Panc1 (cell line): ENCODE measurements around the gene ZFP92. TPM values are rescaled to one million over a fixed set of nuclear protein-coding genes. Genes with fewer than 3 reads are reported as not detected.

Experiments
- ATAC-seq: fragments of 200-7000 bp; cut with Tn5 transposase; 2 replicates; pipeline ENCODE4 v1.9.1; 2020; ENCODE audit warnings: mild to moderate bottlenecking, moderate library complexity
- BruUV-seq: library from RNA; stranded (reverse); fragments of 400-500 nt; replicated peaks from 2 replicates; lab custom pipeline; 2021; lab: Mats Ljungman, UMichigan
- CTCF ChIA-PET: fragments of 300-600 bp; sonication (Branson Sonifier 250); formaldehyde crosslinking; loops from one replicate; lab custom pipeline; 2022; ENCODE audit warnings: antibody characterized with exemption; lab: Charles Lee
- POLR2A ChIA-PET: fragments of 300-600 bp; sonication (Branson Sonifier 250); formaldehyde crosslinking; loops from one replicate; lab custom pipeline; 2022; ENCODE audit warnings: antibody characterized with exemption; lab: Charles Lee
- DNase-seq: peaks from one replicate; pipeline ENCODE4 v3.0.0-alpha.2; 2010; ENCODE audit warnings: low read depth, low spot score
- H3K27ac ChIP-seq: 2 replicates; pipeline ENCODE4 v1.5.1; 2011; ENCODE audit warnings: mild to moderate bottlenecking, low read length, inconsistent platforms
- H3K27me3 ChIP-seq: fragments of 200-500 bp; sonication (Bioruptor generic); 2 replicates; pipeline ENCODE4 v1.6.0; 2014; ENCODE audit warnings: low read length, inconsistent platforms; ENCODE audit not compliant: control insufficient read depth, insufficient read depth
- H3K36me3 ChIP-seq: fragments of 200-500 bp; sonication (Bioruptor generic); 2 replicates; pipeline ENCODE4 v1.5.1; 2014; ENCODE audit warnings: inconsistent platforms, mild to moderate bottlenecking, low read length, moderate library complexity; ENCODE audit not compliant: control insufficient read depth, insufficient read depth
- H3K4me1 ChIP-seq: 2 replicates; pipeline ENCODE4 v1.5.1; 2011; ENCODE audit warnings: inconsistent platforms, mild to moderate bottlenecking, low read length, moderate library complexity; ENCODE audit not compliant: control insufficient read depth, insufficient read depth
- H3K4me3 ChIP-seq, 2 experiments: 2 replicates each; pipeline ENCODE4 v1.5.1; 2011 to 2012; ENCODE audit warnings: low read depth in 2 of 2, low read length in 2 of 2, mild to moderate bottlenecking in 2 of 2, inconsistent platforms in 1 of 2, moderate library complexity in 1 of 2
- H3K9me3 ChIP-seq: fragments of 200-500 bp; sonication (Bioruptor generic); 2 replicates; pipeline ENCODE4 v1.5.1; 2014; ENCODE audit warnings: low read depth, mild to moderate bottlenecking, inconsistent platforms, low read length, moderate library complexity; ENCODE audit not compliant: control insufficient read depth, insufficient read depth
- CTCF ChIP-seq: fragments of 450-650 bp; IDR thresholded peaks from 2 replicates; pipeline ENCODE4 v1.5.1; 2017; ENCODE audit warnings: mild to moderate bottlenecking
- POLR2AphosphoS5 ChIP-seq: IDR thresholded peaks from 2 replicates; pipeline ENCODE4 v1.6.1; 2012; ENCODE audit warnings: mild to moderate bottlenecking, low read depth, low read length, moderate library complexity
- REST ChIP-seq, 2 experiments: IDR thresholded peaks; 2 replicates each; pipeline ENCODE4 v1.6.1; 2011 to 2012; ENCODE audit warnings: low read depth in 2 of 2, control low read depth in 1 of 2, low read length in 1 of 2, mild to moderate bottlenecking in 1 of 2, moderate library complexity in 1 of 2; ENCODE audit not compliant: insufficient read depth in 1 of 2
- SIN3A ChIP-seq: IDR thresholded peaks from 2 replicates; pipeline ENCODE4 v1.6.1; 2012; ENCODE audit warnings: low read depth, mild to moderate bottlenecking, low read length, moderate library complexity, borderline replicate concordance; ENCODE audit not compliant: insufficient read depth
- TCF7L2 ChIP-seq: IDR thresholded peaks from 2 replicates; pipeline ENCODE4 v1.6.1; 2011; ENCODE audit warnings: mild to moderate bottlenecking, low read depth, low read length, inconsistent platforms
- in situ Hi-C: cut with HindIII; loops from 2 replicates; pipeline ENCODE4 v1.10.0; 2016; ENCODE audit warnings: low sequenced_read_pairs, low pct_unique_long_range_greater_than_20kb
- intact Hi-C: fragments of 100-400 bp; cut with micrococcal nuclease; formaldehyde crosslinking; loops from one replicate; pipeline ENCODE4 v1.10.0; 2022; ENCODE audit not compliant: unreplicated experiment
- total RNA-seq: library from RNA; stranded (reverse); gene quantifications from one replicate; pipeline ENCODE4 v1.2.1, GENCODE V29; 2021; ENCODE audit not compliant: unreplicated experiment

Gene ZFP92
- total RNA-seq, 1 experiment from 2014 or later: 0.90 TPM

- POLR2A ChIA-PET: no interaction called here
- intact Hi-C loops (no loop called here), in situ Hi-C loops (no loop called here)
- no peaks in the 10 kb centered on the region for H3K4me1 ChIP-seq
- H3K9me3 ChIP-seq: no peaks in the 10 kb centered on the region
- H3K4me3 ChIP-seq: no peak overlapping the region
- CTCF ChIA-PET: no interaction called here
- no peak for TF ChIP-seq REST (IDR thresholded peaks at IDR 0.05; ENCODE audit: insufficient read depth in 1 of 2, low read depth in 2 of 2, low read length in 1 of 2)
- no peak for TF ChIP-seq TCF7L2
- no peak for TF ChIP-seq SIN3A
- TF ChIP-seq CTCF: no peak
- TF ChIP-seq POLR2AphosphoS5: no peak
- DNase-seq (no peak), ATAC-seq (no peak)
- H3K36me3 ChIP-seq: no peaks in the 10 kb centered on the region
- H3K27me3 ChIP-seq: no peaks in the 10 kb centered on the region
- no peak overlapping the region for H3K27ac ChIP-seq
- no TSS peak for BruUV-seq
These were observed 25.2 kb upstream of the ZFP92 start for GRCh38 chrX:153386097-153386496.

- Histone ChIP-seq H3K27ac (no peak overlapping the region), H3K4me1 (no peaks in the 10 kb centered on the region), H3K36me3 (no peaks in the 10 kb centered on the region), H3K9me3 (no peaks in the 10 kb centered on the region), H3K4me3 (no peak overlapping the region), H3K27me3 (no peaks in the 10 kb centered on the region)
- no TSS peak for BruUV-seq
- DNase-seq (no peak), ATAC-seq (no peak)
- intact Hi-C loops: no loop called here
- in situ Hi-C loops: no loop called here
- ChIA-PET POLR2A (no interaction called here), CTCF (no interaction called here)
- TF ChIP-seq REST (IDR thresholded peaks at IDR 0.05; ENCODE audit: insufficient read depth in 1 of 2, low read depth in 2 of 2, low read length in 1 of 2) (no peak), POLR2AphosphoS5 (no peak), SIN3A (no peak), CTCF (no peak), TCF7L2 (no peak)
These were observed 23.9 kb upstream of the ZFP92 start for GRCh38 chrX:153387345-153387744.
